HEK293 (cell line): ENCODE results near the gene SYNPO.

Experiments used
- ATF2 ChIP-seq: fragments of 450-650 bp; formaldehyde crosslinking; IDR thresholded peaks from 2 replicates; pipeline ENCODE4 v1.5.1; 2016; ENCODE audit warnings: missing biosample characterization, missing genetic modification characterization, low read depth
- ZNF138 ChIP-seq: fragments of 450-650 bp; formaldehyde crosslinking; IDR thresholded peaks from 2 replicates; pipeline ENCODE4 v1.5.1; 2016; ENCODE audit warnings: missing biosample characterization, missing genetic modification characterization, borderline replicate concordance
- ZNF548 ChIP-seq: fragments of 450-650 bp; formaldehyde crosslinking; IDR thresholded peaks from 2 replicates; pipeline ENCODE4 v1.5.1; 2016; ENCODE audit warnings: missing biosample characterization, missing genetic modification characterization
- ZNF664 ChIP-seq: fragments of 450-650 bp; formaldehyde crosslinking; IDR thresholded peaks from 2 replicates; pipeline ENCODE4 v1.5.1; 2016; ENCODE audit warnings: missing biosample characterization, missing genetic modification characterization
- TF ChIP-seq, protein P1 (sequence below): fragments of 450-650 bp; formaldehyde crosslinking; IDR thresholded peaks from 2 replicates; pipeline ENCODE4 v1.5.1; 2016; ENCODE audit warnings: missing biosample characterization, missing genetic modification characterization

- TF ChIP-seq ZNF138 (tag by site-specific recombination) = no peak
- TF ChIP-seq ZNF664 (tag by site-specific recombination) = no peak
- no peak for TF ChIP-seq ATF2 (tag by site-specific recombination)
- TF ChIP-seq ZNF548 (tag by site-specific recombination) = no peak
- TF ChIP-seq, protein P1, sequence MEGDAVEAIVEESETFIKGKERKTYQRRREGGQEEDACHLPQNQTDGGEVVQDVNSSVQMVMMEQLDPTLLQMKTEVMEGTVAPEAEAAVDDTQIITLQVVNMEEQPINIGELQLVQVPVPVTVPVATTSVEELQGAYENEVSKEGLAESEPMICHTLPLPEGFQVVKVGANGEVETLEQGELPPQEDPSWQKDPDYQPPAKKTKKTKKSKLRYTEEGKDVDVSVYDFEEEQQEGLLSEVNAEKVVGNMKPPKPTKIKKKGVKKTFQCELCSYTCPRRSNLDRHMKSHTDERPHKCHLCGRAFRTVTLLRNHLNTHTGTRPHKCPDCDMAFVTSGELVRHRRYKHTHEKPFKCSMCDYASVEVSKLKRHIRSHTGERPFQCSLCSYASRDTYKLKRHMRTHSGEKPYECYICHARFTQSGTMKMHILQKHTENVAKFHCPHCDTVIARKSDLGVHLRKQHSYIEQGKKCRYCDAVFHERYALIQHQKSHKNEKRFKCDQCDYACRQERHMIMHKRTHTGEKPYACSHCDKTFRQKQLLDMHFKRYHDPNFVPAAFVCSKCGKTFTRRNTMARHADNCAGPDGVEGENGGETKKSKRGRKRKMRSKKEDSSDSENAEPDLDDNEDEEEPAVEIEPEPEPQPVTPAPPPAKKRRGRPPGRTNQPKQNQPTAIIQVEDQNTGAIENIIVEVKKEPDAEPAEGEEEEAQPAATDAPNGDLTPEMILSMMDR = no peak
These were observed 19.1 kb downstream of the SYNPO start for GRCh38 chr5:150659360-150660107.
